H9 (cell line): ENCODE data around the gene MGAT5B. TPM values are rescaled to one million over a fixed set of nuclear protein-coding genes. Genes with fewer than 3 reads are reported as not detected.

Source experiments
- DNase-seq: peaks from one replicate; pipeline ENCODE4 v3.0.0-alpha.2; 2017
- H2AFZ ChIP-seq: one replicate; pipeline ENCODE4 v1.6.1; 2013; ENCODE audit warnings: mild to moderate bottlenecking, low read length, control low read depth, moderate library complexity
- H2AK5ac ChIP-seq: 2 replicates; pipeline ENCODE4 v1.6.1; 2013; ENCODE audit warnings: low read length, control low read depth, mixed read lengths; ENCODE audit not compliant: insufficient read length
- H2BK120ac ChIP-seq: one replicate; pipeline ENCODE4 v1.6.1; 2013; ENCODE audit warnings: low read depth, mild to moderate bottlenecking, low read length, control low read depth, inconsistent platforms; ENCODE audit not compliant: poor library complexity, severe bottlenecking
- H2BK12ac ChIP-seq: 2 replicates; pipeline ENCODE4 v1.6.1; 2013; ENCODE audit warnings: low read length, control low read depth, mixed read lengths, low read depth; ENCODE audit not compliant: insufficient read length
- H2BK15ac ChIP-seq: 2 replicates; pipeline ENCODE4 v1.6.1; 2013; ENCODE audit warnings: low read depth, low read length, control low read depth
- H2BK20ac ChIP-seq: one replicate; pipeline ENCODE4 v1.6.1; 2013; ENCODE audit warnings: low read depth, mild to moderate bottlenecking, low read length, control low read depth, inconsistent platforms; ENCODE audit not compliant: poor library complexity, severe bottlenecking
- H2BK5ac ChIP-seq: 2 replicates; pipeline ENCODE4 v1.6.1; 2013; ENCODE audit warnings: low read length, control low read depth, mixed read lengths; ENCODE audit not compliant: insufficient read length
- H3K14ac ChIP-seq: 2 replicates; pipeline ENCODE4 v1.6.1; 2013; ENCODE audit warnings: low read length, control low read depth; ENCODE audit not compliant: insufficient read depth
- H3K18ac ChIP-seq: 2 replicates; pipeline ENCODE4 v1.6.1; 2013; ENCODE audit warnings: low read depth, mild to moderate bottlenecking, mixed read lengths, low read length, control low read depth; ENCODE audit not compliant: insufficient read length
- H3K23ac ChIP-seq: 2 replicates; pipeline ENCODE4 v1.6.1; 2013; ENCODE audit warnings: low read length, control low read depth, mixed read lengths, low read depth; ENCODE audit not compliant: insufficient read length
- H3K23me2 ChIP-seq: 2 replicates; pipeline ENCODE4 v1.6.1; 2013; ENCODE audit warnings: low read depth, mild to moderate bottlenecking, mixed read lengths, low read length, control low read depth; ENCODE audit not compliant: insufficient read length, poor library complexity, severe bottlenecking
- H3K27ac ChIP-seq: 2 replicates; pipeline ENCODE4 v1.5.1; 2013; ENCODE audit warnings: low read length, control low read depth, mixed read lengths, low read depth; ENCODE audit not compliant: insufficient read length
- H3K27me3 ChIP-seq: 2 replicates; pipeline ENCODE4 v1.6.1; 2013; ENCODE audit warnings: low read length, control low read depth, inconsistent platforms; ENCODE audit not compliant: insufficient read depth
- H3K4ac ChIP-seq: 2 replicates; pipeline ENCODE4 v1.6.1; 2013; ENCODE audit warnings: low read depth, mild to moderate bottlenecking, control low read depth, inconsistent platforms, low read length, moderate library complexity
- H3K4me1 ChIP-seq: 2 replicates; pipeline ENCODE4 v1.6.1; 2013; ENCODE audit warnings: low read length, control low read depth, inconsistent platforms; ENCODE audit not compliant: insufficient read depth
- H3K4me2 ChIP-seq: 2 replicates; pipeline ENCODE4 v1.6.1; 2013; ENCODE audit warnings: low read length, control low read depth, mixed read lengths; ENCODE audit not compliant: insufficient read length, insufficient read depth
- H3K56ac ChIP-seq: 2 replicates; pipeline ENCODE4 v1.6.1; 2013; ENCODE audit warnings: low read depth, mild to moderate bottlenecking, mixed read lengths, low read length, control low read depth; ENCODE audit not compliant: insufficient read length
- H3K79me1 ChIP-seq: 2 replicates; pipeline ENCODE4 v1.6.1; 2013; ENCODE audit warnings: low read depth, mild to moderate bottlenecking, moderate library complexity, low read length, control low read depth, inconsistent platforms; ENCODE audit not compliant: insufficient read depth, poor library complexity, severe bottlenecking
- H3K79me2 ChIP-seq: 2 replicates; pipeline ENCODE4 v1.6.1; 2013; ENCODE audit warnings: low read length, control low read depth, inconsistent platforms; ENCODE audit not compliant: insufficient read depth
- H3K9ac ChIP-seq: 2 replicates; pipeline ENCODE4 v1.6.1; 2013; ENCODE audit warnings: low read length, control low read depth, mixed read lengths; ENCODE audit not compliant: insufficient read length; ENCODE audit errors: extremely low read depth
- H3K9me3 ChIP-seq: one replicate; pipeline ENCODE4 v1.6.1; 2013; ENCODE audit warnings: low read depth, low read length, inconsistent platforms; ENCODE audit not compliant: control insufficient read depth
- H3T11ph ChIP-seq: one replicate; pipeline ENCODE4 v1.6.1; 2013; ENCODE audit warnings: mild to moderate bottlenecking, low read length, control low read depth, inconsistent platforms
- H4K20me1 ChIP-seq: one replicate; pipeline ENCODE4 v1.6.1; 2013; ENCODE audit not compliant: control insufficient read depth, insufficient read length, insufficient read depth
- H4K5ac ChIP-seq: 2 replicates; pipeline ENCODE4 v1.6.1; 2013; ENCODE audit warnings: low read depth, mild to moderate bottlenecking, mixed read lengths, low read length, control low read depth; ENCODE audit not compliant: insufficient read length
- H4K8ac ChIP-seq: replicated peaks from 2 replicates; pipeline ENCODE4 v1.6.1; 2013; ENCODE audit warnings: low read length, control low read depth, mixed read lengths, low read depth; ENCODE audit not compliant: insufficient read length
- H4K91ac ChIP-seq: 2 replicates; pipeline ENCODE4 v1.6.1; 2013; ENCODE audit warnings: low read depth, mild to moderate bottlenecking, moderate library complexity, mixed read lengths, low read length, control low read depth; ENCODE audit not compliant: insufficient read length
- H3K27ac Mint-ChIP-seq, 3 experiments: 2 replicates in 2 of 3; 3 replicates in 1 of 3; pipeline ENCODE4 v1.8.0; 2020 to 2021; ENCODE audit warnings: mixed read lengths in 3 of 3, mild to moderate bottlenecking in 1 of 3, moderate library complexity in 1 of 3
- H3K27me3 Mint-ChIP-seq: 2 replicates; pipeline ENCODE4 v1.8.0; 2021; ENCODE audit warnings: low read depth, mild to moderate bottlenecking, moderate library complexity, mixed read lengths
- H3K36me3 Mint-ChIP-seq, 3 experiments: 2 replicates in 2 of 3; 3 replicates in 1 of 3; pipeline ENCODE4 v1.8.0; 2020 to 2021; ENCODE audit warnings: low read depth in 3 of 3, mixed read lengths in 3 of 3; ENCODE audit not compliant: insufficient read depth in 1 of 3
- H3K4me1 Mint-ChIP-seq, 2 experiments: 2 replicates each; pipeline ENCODE4 v1.8.0; 2020; ENCODE audit warnings: mixed read lengths in 2 of 2
- H3K4me3 Mint-ChIP-seq, 2 experiments: 2 replicates in 1 of 2; 3 replicates in 1 of 2; pipeline ENCODE4 v1.8.0; 2020 to 2021; ENCODE audit warnings: mild to moderate bottlenecking in 2 of 2, mixed read lengths in 2 of 2, moderate library complexity in 1 of 2
- H3K9me3 Mint-ChIP-seq, 2 experiments: 2 replicates in 1 of 2; 3 replicates in 1 of 2; pipeline ENCODE4 v1.8.0; 2020; ENCODE audit warnings: mild to moderate bottlenecking in 2 of 2, mixed read lengths in 2 of 2, moderate library complexity in 1 of 2
- CTCF ChIP-seq: fragments of 200-600 bp; sonication (generic); conservative IDR thresholded peaks from 3 replicates; pipeline ENCODE4 v1.8.0; 2021; ENCODE audit warnings: antibody characterized with exemption, mild to moderate bottlenecking
- WGBS: extraction: QIAGEN DNeasy Blood & Tissue Kit; methylation state at CpG from one replicate; pipeline ENCODE4 v1.1.7; 2013; ENCODE audit warnings: missing lambda C conversion rate, low lambda C conversion rate, mixed read lengths; ENCODE audit not compliant: insufficient read length; ENCODE audit errors: extremely low coverage; 5-methylcytosine and 5-hydroxymethylcytosine counted together
- total RNA-seq: library from RNA; stranded (reverse); gene quantifications from 2 replicates; pipeline ENCODE4 v1.2.1, GENCODE V29; 2021

MGAT5B gene
- total RNA-seq, 1 experiment from 2014 or later: 4.9 TPM

- H2AFZ ChIP-seq: no peak overlapping the region
- WGBS: no CpG with 5 or more reads among the region's 3 CpGs
These were observed 27.8 kb upstream of the MGAT5B start for GRCh38 chr17:76840443-76840767.

More at GRCh38 chr17:76840443-76840767, 27.8 kb upstream of the MGAT5B start:
- H3K9ac ChIP-seq: no peak overlapping the region
- no peaks in the 10 kb centered on the region; the same call in 1 of the 2 replicates for H3K27me3 ChIP-seq
- no peak overlapping the region for H3K27ac ChIP-seq
- peak overlapping the region; percentile 73 for H3K4me2 ChIP-seq
- H4K8ac ChIP-seq: no peak overlapping the region
- H3K79me1 ChIP-seq: no peaks in the 10 kb centered on the region
- no peak overlapping the region; a peak in 1 of 7 replicates for H3K27ac Mint-ChIP-seq
- no peak overlapping the region for H2BK5ac ChIP-seq
- H3K56ac ChIP-seq: no peak overlapping the region
- no peaks in the 10 kb centered on the region for H3K36me3 Mint-ChIP-seq
- no peak overlapping the region for H4K91ac ChIP-seq
- H3T11ph ChIP-seq: no peak overlapping the region
- H4K5ac ChIP-seq: no peak overlapping the region
- H2BK20ac ChIP-seq: no peak overlapping the region
- H3K4me3 Mint-ChIP-seq: peak overlapping the region; percentile 53 to 75
- no peak overlapping the region for H3K4ac ChIP-seq
- TF ChIP-seq CTCF: no peak
- no peaks in the 10 kb centered on the region for H3K79me2 ChIP-seq
- no peaks in the 10 kb centered on the region; a peak in 1 of 5 replicates for H3K9me3 Mint-ChIP-seq
- peaks cover 11% of the 10 kb centered on the region; the same call in 1 of the 2 replicates for H3K4me1 ChIP-seq
- no peak overlapping the region for H2AK5ac ChIP-seq
- no peak overlapping the region for H2BK120ac ChIP-seq
- no peaks in the 10 kb centered on the region for H3K9me3 ChIP-seq
- peaks cover 69% of the 10 kb centered on the region for H3K27me3 Mint-ChIP-seq
- H3K23ac ChIP-seq: no peak overlapping the region
- no peak overlapping the region; the same call in 1 of the 2 replicates for H3K14ac ChIP-seq
- no peak overlapping the region for H2BK15ac ChIP-seq
- peak; percentile 57 for DNase-seq
- no peak overlapping the region for H2BK12ac ChIP-seq
- H4K20me1 ChIP-seq: no peaks in the 10 kb centered on the region
- peaks cover 19% of the 10 kb centered on the region for H3K23me2 ChIP-seq
- peaks cover 46 to 47% of the 10 kb centered on the region in 2 experiments for H3K4me1 Mint-ChIP-seq
- no peak overlapping the region for H3K18ac ChIP-seq
